HFFc6 (cell line): Measurements from ENCODE around the gene SOS1. TPM values are rescaled to one million over a fixed set of nuclear protein-coding genes. Genes with fewer than 3 reads are reported as not detected.

Source experiments
- DNase-seq: peaks from one replicate; pipeline ENCODE4 v3.0.0-alpha.2; 2018
- H3K27ac Mint-ChIP-seq: 2 replicates; pipeline ENCODE4 v1.8.0; 2020; ENCODE audit warnings: mild to moderate bottlenecking, mixed read lengths
- H3K27me3 Mint-ChIP-seq: 2 replicates; pipeline ENCODE4 v1.8.0; 2021; ENCODE audit warnings: mild to moderate bottlenecking, moderate library complexity, mixed read lengths; ENCODE audit not compliant: insufficient read depth
- H3K36me3 Mint-ChIP-seq: 2 replicates; pipeline ENCODE4 v1.8.0; 2021; ENCODE audit warnings: low read depth, mixed read lengths
- H3K4me1 Mint-ChIP-seq: 2 replicates; pipeline ENCODE4 v1.8.0; 2020; ENCODE audit warnings: low read depth, mixed read lengths
- H3K4me3 Mint-ChIP-seq: 2 replicates; pipeline ENCODE4 v1.8.0; 2020; ENCODE audit warnings: mild to moderate bottlenecking, moderate library complexity, mixed read lengths
- H3K9me3 Mint-ChIP-seq: 2 replicates; pipeline ENCODE4 v1.8.0; 2020; ENCODE audit warnings: mild to moderate bottlenecking, mixed read lengths
- CTCF ChIP-seq: fragments of 200-600 bp; sonication (generic); IDR thresholded peaks from 2 replicates; pipeline ENCODE4 v1.5.0; 2021; ENCODE audit warnings: antibody characterized with exemption, mild to moderate bottlenecking
- total RNA-seq, 6 experiments: library from RNA; stranded (reverse); fragmentation: NEBNext Ultra II Directional; extraction: Animal tissue kit (Norgen Biotek cat#: 25700); gene quantifications; 2 replicates in 1 of 6; 3 replicates in 5 of 6; pipeline ENCODE4 v1.2.3, GENCODE V29; 2021

SOS1 gene
- total RNA-seq, 6 experiments from 2014 or later: 20.9 to 31.4 (median 24.6) TPM

- H3K27ac Mint-ChIP-seq: no peak overlapping the region
- no peak for TF ChIP-seq CTCF
- H3K27me3 Mint-ChIP-seq: peaks cover 4% of the 10 kb centered on the region
- no peak overlapping the region for H3K4me3 Mint-ChIP-seq
- no peaks in the 10 kb centered on the region for H3K4me1 Mint-ChIP-seq
- no peaks in the 10 kb centered on the region for H3K9me3 Mint-ChIP-seq
- DNase-seq: no peak
- H3K36me3 Mint-ChIP-seq: no peaks in the 10 kb centered on the region
These were observed 147.6 kb downstream of the SOS1 start for GRCh38 chr2:38973266-38973665.

- TF ChIP-seq CTCF: no peak
- H3K4me3 Mint-ChIP-seq: no peak overlapping the region
- peaks cover 11% of the 10 kb centered on the region for H3K27me3 Mint-ChIP-seq
- no peaks in the 10 kb centered on the region for H3K36me3 Mint-ChIP-seq
- no peak for DNase-seq
- H3K27ac Mint-ChIP-seq: no peak overlapping the region
- no peaks in the 10 kb centered on the region for H3K4me1 Mint-ChIP-seq
- no peaks in the 10 kb centered on the region for H3K9me3 Mint-ChIP-seq
These were observed 149.5 kb downstream of the SOS1 start for GRCh38 chr2:38971377-38971776.

DNA sequence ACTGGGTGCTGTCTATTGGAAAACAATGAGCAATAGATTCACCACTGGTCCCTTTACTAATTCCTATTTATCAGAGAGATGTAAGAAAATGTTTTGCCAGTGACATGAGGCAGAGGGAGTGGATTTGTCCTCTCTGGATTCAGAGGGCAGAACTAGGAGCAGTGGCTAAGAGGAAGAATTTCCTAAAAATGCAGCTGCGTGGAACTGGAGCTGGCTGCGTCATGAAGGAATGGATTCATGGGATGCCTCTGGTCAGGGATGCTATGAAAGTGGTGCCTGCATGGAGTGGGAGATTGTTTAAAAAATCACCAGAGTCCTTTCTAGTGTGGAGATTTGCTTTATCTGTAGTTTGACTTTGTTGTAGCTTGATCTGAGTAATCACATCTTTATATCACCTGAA is 152.8 kb downstream of the SOS1 start:
- no peak overlapping the region for H3K27ac Mint-ChIP-seq
- H3K4me3 Mint-ChIP-seq: no peak overlapping the region
- no peak for TF ChIP-seq CTCF
- H3K27me3 Mint-ChIP-seq: peaks cover 11% of the 10 kb centered on the region
- no peaks in the 10 kb centered on the region for H3K9me3 Mint-ChIP-seq
- H3K36me3 Mint-ChIP-seq: no peaks in the 10 kb centered on the region
- no peak for DNase-seq
- no peaks in the 10 kb centered on the region for H3K4me1 Mint-ChIP-seq

GRCh38 chr2:38966678-38967077 is 154.2 kb downstream of the SOS1 start:
- no peak for TF ChIP-seq CTCF
- DNase-seq: no peak
- Mint-ChIP-seq H3K27me3 (peaks cover 9% of the 10 kb centered on the region), H3K27ac (no peak overlapping the region), H3K9me3 (no peaks in the 10 kb centered on the region), H3K36me3 (no peaks in the 10 kb centered on the region), H3K4me3 (no peak overlapping the region), H3K4me1 (no peaks in the 10 kb centered on the region)

DNA sequence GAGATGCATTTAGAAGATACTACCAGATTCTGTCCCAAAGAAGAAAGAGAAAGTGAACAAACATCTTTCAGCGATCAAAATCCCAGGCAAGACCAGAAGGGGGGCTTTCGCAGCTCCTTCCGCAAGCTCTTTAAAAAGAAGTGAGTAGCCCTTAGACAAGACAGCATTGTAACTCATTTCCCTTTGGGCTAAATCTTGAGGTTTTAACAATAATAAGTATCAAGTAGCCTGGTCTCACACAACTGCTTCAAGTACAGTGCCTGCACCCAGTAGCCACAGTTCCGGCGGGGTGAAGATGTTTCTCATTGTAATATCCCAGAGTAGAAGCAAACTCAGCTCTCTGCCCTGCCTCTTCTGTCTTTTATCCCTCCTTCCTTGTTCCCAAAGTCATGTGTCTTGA is 154.8 kb downstream of the SOS1 start:
- no peak for DNase-seq
- H3K9me3 Mint-ChIP-seq: no peaks in the 10 kb centered on the region
- peaks cover 8% of the 10 kb centered on the region for H3K27me3 Mint-ChIP-seq
- H3K36me3 Mint-ChIP-seq: no peaks in the 10 kb centered on the region
- no peak overlapping the region for H3K27ac Mint-ChIP-seq
- H3K4me1 Mint-ChIP-seq: no peaks in the 10 kb centered on the region
- no peak overlapping the region for H3K4me3 Mint-ChIP-seq
- TF ChIP-seq CTCF: no peak
